ENCODE data around the gene BAAT.

BAAT gene

GRCh38 chr9:101315112-101315450 lies 69.7 kb downstream of the BAAT start:
- DNase-seq (ENCODE audit: low read depth in 3 of 3), result no peak

- DNase-seq (ENCODE audit: low read depth in 3 of 3), result no peak
Measured at GRCh38 chr9:101312661-101313060, 72.1 kb downstream of the BAAT start.

GRCh38 chr9:101311758-101312420 lies 72.9 kb downstream of the BAAT start:
- DNase-seq (ENCODE audit: low read depth in 3 of 3), result peak in 1 of 3 experiments; percentile 3

- no peak for DNase-seq (ENCODE audit: low read depth in 3 of 3)
Measured at GRCh38 chr9:101311191-101311590, 73.6 kb downstream of the BAAT start.

All from stimulated activated CD4-positive, alpha-beta T cell treated with anti-CD3 and anti-CD28 coated beads, TNF-alpha, amount 100 ng/mL, for 24 hours (primary cell).